ENCODE measurements around the gene TUBG1.

The TUBG1 gene

GRCh38 chr17:42609182-42609813 is at the start of gene TUBG1, which contains the start of gene RETREG3:
Gene TUBG1, plus strand, starts transcription at chr17:42609683. Its CDS starts 55 bp downstream, at chr17:42609738.
Gene RETREG3, minus strand, starts transcription at chr17:42609374. Its CDS starts 50 bp downstream, at chr17:42609324.
- peak; percentile 96 to 99 (median 98) for DNase-seq

- no peak for DNase-seq
Observed at GRCh38 chr17:42560246-42560645, 49.2 kb upstream of the TUBG1 start.

GRCh38 chr17:42561897-42562387 is 47.5 kb upstream of the TUBG1 start, which contains the start of gene COASY:
Gene COASY, plus strand, starts transcription at chr17:42562148. Its CDS starts 475 bp downstream, at chr17:42562623.
- peak; percentile 61 to 81 (median 79) for DNase-seq

GRCh38 chr17:42562388-42563142 is 46.9 kb upstream of the TUBG1 start:
- DNase-seq = no peak

GRCh38 chr17:42563143-42563509 is 46.4 kb upstream of the TUBG1 start:
- DNase-seq = no peak

- DNase-seq = no peak
Observed at GRCh38 chr17:42563543-42563942, 45.9 kb upstream of the TUBG1 start.

GRCh38 chr17:42563950-42564349 is 45.5 kb upstream of the TUBG1 start:
- DNase-seq = no peak

GRCh38 chr17:42564815-42565522 is 44.5 kb upstream of the TUBG1 start:
- no peak for DNase-seq

GRCh38 chr17:42565523-42566214 is 43.8 kb upstream of the TUBG1 start:
- DNase-seq = no peak

GRCh38 chr17:42566215-42566882 is 43.1 kb upstream of the TUBG1 start:
- DNase-seq = no peak

- DNase-seq = peak; percentile 72 to 89 (median 80)
Observed at GRCh38 chr17:42566883-42567573, 42.5 kb upstream of the TUBG1 start, which contains the start of gene MLX. Gene MLX, plus strand, starts transcription at chr17:42567100. Its CDS starts 25 bp downstream, at chr17:42567125.

GRCh38 chr17:42568341-42569111 is 41.0 kb upstream of the TUBG1 start:
- no peak for DNase-seq

GRCh38 chr17:42571435-42572225 is 37.9 kb upstream of the TUBG1 start:
- no peak for DNase-seq

GRCh38 chr17:42573095-42573494 is 36.4 kb upstream of the TUBG1 start:
- DNase-seq = no peak

- no peak for DNase-seq
Observed at GRCh38 chr17:42574463-42574862, 35.0 kb upstream of the TUBG1 start.

GRCh38 chr17:42577140-42577531 is 32.3 kb upstream of the TUBG1 start:
- DNase-seq = no peak

GRCh38 chr17:42577532-42578281 is 31.8 kb upstream of the TUBG1 start, which contains the start of gene PSMC3IP:
Gene PSMC3IP, minus strand, starts transcription at chr17:42577729. Its CDS starts 43 bp downstream, at chr17:42577686.
- peak; percentile 75 to 83 (median 80) for DNase-seq

- peak; percentile 21 to 60 (median 37) for DNase-seq
Observed at GRCh38 chr17:42578282-42578869, 31.1 kb upstream of the TUBG1 start.

All from activated naive CD4-positive, alpha-beta T cell (primary cell).